ENCODE measurements around the gene ADAMTSL3. TPM values are rescaled to one million over a fixed set of nuclear protein-coding genes. Genes with fewer than 3 reads are reported as not detected.

Gene ADAMTSL3
- total and polyA plus RNA-seq, 4 donors, result 3.5 to 19.0 (median 8.0) TPM

DNA sequence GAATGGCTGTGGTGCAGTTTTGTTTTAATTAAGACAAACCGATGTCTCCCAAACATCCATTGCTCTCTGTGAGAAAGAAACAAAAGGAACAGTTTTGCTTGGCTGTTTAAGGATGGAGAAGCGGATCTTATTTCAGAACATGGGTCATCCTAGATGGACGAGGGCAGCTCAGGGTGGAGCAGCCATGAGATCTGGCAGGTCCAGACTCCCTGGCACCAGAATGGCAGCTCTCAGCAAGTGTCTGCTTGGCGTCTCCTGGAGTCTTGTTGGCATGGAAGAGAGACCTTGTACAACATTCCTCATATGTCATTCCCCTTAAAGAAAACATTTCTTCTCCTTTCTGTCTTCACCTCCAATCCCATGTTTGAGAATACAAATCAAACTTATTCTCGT lies 93.8 kb downstream of the ADAMTSL3 start:
- DNase-seq (ENCODE audit: low spot score), result no peak
- peak overlapping the region; percentile 14 to 42 for H3K27ac ChIP-seq (ENCODE audit: low read depth in 1 of 2, low read length in 2 of 2)
- TF ChIP-seq NR2F2 (IDR thresholded peaks at IDR 0.05) (no peak), SP1 (IDR thresholded peaks at IDR 0.05) (no peak), HNF4G (IDR thresholded peaks at IDR 0.05) (no peak), JUND (IDR thresholded peaks at IDR 0.05) (no peak), FOXA1 (IDR thresholded peaks at IDR 0.05) (no peak), EGR1 (IDR thresholded peaks at IDR 0.05; ENCODE audit: low read depth in 2 of 2) (no peak), GABPA (IDR thresholded peaks at IDR 0.05 in 1 of 2, conservative IDR thresholded peaks at IDR 0.05 in 1 of 2) (no peak), RXRA (IDR thresholded peaks at IDR 0.05) (no peak), FOXA2 (IDR thresholded peaks at IDR 0.05) (no peak), RAD21 (IDR thresholded peaks at IDR 0.05) (no peak), TAF1 (conservative IDR thresholded peaks at IDR 0.05) (no peak), HNF4A (conservative IDR thresholded peaks at IDR 0.05) (no peak)
- TF ChIP-seq, protein P1, sequence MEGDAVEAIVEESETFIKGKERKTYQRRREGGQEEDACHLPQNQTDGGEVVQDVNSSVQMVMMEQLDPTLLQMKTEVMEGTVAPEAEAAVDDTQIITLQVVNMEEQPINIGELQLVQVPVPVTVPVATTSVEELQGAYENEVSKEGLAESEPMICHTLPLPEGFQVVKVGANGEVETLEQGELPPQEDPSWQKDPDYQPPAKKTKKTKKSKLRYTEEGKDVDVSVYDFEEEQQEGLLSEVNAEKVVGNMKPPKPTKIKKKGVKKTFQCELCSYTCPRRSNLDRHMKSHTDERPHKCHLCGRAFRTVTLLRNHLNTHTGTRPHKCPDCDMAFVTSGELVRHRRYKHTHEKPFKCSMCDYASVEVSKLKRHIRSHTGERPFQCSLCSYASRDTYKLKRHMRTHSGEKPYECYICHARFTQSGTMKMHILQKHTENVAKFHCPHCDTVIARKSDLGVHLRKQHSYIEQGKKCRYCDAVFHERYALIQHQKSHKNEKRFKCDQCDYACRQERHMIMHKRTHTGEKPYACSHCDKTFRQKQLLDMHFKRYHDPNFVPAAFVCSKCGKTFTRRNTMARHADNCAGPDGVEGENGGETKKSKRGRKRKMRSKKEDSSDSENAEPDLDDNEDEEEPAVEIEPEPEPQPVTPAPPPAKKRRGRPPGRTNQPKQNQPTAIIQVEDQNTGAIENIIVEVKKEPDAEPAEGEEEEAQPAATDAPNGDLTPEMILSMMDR (IDR thresholded peaks at IDR 0.05; ENCODE audit: low read depth, low read length, missing input control), result no peak
- TF ChIP-seq, protein P2, sequence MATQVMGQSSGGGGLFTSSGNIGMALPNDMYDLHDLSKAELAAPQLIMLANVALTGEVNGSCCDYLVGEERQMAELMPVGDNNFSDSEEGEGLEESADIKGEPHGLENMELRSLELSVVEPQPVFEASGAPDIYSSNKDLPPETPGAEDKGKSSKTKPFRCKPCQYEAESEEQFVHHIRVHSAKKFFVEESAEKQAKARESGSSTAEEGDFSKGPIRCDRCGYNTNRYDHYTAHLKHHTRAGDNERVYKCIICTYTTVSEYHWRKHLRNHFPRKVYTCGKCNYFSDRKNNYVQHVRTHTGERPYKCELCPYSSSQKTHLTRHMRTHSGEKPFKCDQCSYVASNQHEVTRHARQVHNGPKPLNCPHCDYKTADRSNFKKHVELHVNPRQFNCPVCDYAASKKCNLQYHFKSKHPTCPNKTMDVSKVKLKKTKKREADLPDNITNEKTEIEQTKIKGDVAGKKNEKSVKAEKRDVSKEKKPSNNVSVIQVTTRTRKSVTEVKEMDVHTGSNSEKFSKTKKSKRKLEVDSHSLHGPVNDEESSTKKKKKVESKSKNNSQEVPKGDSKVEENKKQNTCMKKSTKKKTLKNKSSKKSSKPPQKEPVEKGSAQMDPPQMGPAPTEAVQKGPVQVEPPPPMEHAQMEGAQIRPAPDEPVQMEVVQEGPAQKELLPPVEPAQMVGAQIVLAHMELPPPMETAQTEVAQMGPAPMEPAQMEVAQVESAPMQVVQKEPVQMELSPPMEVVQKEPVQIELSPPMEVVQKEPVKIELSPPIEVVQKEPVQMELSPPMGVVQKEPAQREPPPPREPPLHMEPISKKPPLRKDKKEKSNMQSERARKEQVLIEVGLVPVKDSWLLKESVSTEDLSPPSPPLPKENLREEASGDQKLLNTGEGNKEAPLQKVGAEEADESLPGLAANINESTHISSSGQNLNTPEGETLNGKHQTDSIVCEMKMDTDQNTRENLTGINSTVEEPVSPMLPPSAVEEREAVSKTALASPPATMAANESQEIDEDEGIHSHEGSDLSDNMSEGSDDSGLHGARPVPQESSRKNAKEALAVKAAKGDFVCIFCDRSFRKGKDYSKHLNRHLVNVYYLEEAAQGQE (IDR thresholded peaks at IDR 0.05), result no peak
- TF ChIP-seq, protein P3, sequence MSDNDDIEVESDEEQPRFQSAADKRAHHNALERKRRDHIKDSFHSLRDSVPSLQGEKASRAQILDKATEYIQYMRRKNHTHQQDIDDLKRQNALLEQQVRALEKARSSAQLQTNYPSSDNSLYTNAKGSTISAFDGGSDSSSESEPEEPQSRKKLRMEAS (IDR thresholded peaks at IDR 0.05), result no peak
- TF ChIP-seq, protein P4, sequence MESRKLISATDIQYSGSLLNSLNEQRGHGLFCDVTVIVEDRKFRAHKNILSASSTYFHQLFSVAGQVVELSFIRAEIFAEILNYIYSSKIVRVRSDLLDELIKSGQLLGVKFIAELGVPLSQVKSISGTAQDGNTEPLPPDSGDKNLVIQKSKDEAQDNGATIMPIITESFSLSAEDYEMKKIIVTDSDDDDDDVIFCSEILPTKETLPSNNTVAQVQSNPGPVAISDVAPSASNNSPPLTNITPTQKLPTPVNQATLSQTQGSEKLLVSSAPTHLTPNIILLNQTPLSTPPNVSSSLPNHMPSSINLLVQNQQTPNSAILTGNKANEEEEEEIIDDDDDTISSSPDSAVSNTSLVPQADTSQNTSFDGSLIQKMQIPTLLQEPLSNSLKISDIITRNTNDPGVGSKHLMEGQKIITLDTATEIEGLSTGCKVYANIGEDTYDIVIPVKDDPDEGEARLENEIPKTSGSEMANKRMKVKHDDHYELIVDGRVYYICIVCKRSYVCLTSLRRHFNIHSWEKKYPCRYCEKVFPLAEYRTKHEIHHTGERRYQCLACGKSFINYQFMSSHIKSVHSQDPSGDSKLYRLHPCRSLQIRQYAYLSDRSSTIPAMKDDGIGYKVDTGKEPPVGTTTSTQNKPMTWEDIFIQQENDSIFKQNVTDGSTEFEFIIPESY (IDR thresholded peaks at IDR 0.05), result no peak

DNA sequence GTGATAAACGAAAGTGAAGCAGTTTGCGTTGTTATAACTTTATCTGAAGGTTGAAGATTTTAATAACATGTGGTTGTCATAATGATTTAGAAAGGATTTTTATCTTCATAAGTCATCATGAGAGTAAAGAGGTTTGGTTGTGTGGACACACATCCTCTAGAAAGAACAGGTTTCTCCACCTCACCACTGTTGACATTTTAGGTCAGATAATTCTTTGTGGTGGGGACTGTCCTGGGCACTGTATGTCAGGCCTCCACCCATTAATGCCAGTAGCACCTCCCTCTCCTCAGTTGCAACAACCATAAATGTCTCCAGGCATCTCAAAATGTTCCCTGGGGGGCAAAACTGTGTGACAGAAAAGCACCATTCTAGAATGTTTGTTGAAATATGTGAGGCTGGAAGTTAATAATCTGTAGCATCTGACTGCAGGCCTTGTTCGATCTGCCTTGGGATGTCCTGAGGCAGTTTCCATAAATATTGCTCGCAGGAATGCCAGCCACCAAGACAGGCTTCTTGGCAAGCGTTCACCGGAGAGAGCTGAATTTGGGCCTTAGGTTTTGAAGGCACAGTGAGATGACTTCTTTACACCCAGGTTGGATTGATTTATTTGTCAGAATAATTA lies 100.1 kb downstream of the ADAMTSL3 start:
- Histone ChIP-seq H3K4me1 (ENCODE audit: control insufficient read depth in 4 of 4, insufficient read depth in 4 of 4, low read length in 3 of 4) (no peaks in the 10 kb centered on the region), H3K36me3 (ENCODE audit: control insufficient read depth in 4 of 4, insufficient read depth in 3 of 4, low read depth in 1 of 4, low read length in 3 of 4) (no peaks in the 10 kb centered on the region), H3K9ac (ENCODE audit: low read depth in 1 of 2, low read length in 2 of 2) (no peak overlapping the region), H3K27ac (ENCODE audit: low read depth in 1 of 2, low read length in 2 of 2) (no peak overlapping the region), H3K4me3 (ENCODE audit: low read depth in 1 of 3, low read length in 3 of 3) (no peak overlapping the region), H3K9me3 (ENCODE audit: control insufficient read depth in 4 of 4, low read length in 3 of 4) (no peaks in the 10 kb centered on the region), H3K27me3 (ENCODE audit: control insufficient read depth in 4 of 4, insufficient read depth in 4 of 4, low read length in 3 of 4) (no peaks in the 10 kb centered on the region)
- 93% methylated on average over 6 of the region's 6 CpGs for WGBS
- DNase-seq (ENCODE audit: low spot score), result no peak
- TF ChIP-seq JUND (IDR thresholded peaks at IDR 0.05) (no peak), SP1 (IDR thresholded peaks at IDR 0.05) (no peak), HNF4G (IDR thresholded peaks at IDR 0.05) (no peak), TAF1 (conservative IDR thresholded peaks at IDR 0.05) (no peak), NR2F2 (IDR thresholded peaks at IDR 0.05) (no peak), GABPA (IDR thresholded peaks at IDR 0.05 in 1 of 2, conservative IDR thresholded peaks at IDR 0.05 in 1 of 2) (no peak), RAD21 (IDR thresholded peaks at IDR 0.05) (no peak), HNF4A (conservative IDR thresholded peaks at IDR 0.05) (no peak), YY1 (IDR thresholded peaks at IDR 0.05) (no peak), EGR1 (IDR thresholded peaks at IDR 0.05; ENCODE audit: low read depth in 2 of 2) (no peak), FOXA2 (IDR thresholded peaks at IDR 0.05) (no peak)
- TF ChIP-seq, protein P4 (IDR thresholded peaks at IDR 0.05), result no peak
- TF ChIP-seq, protein P1 (IDR thresholded peaks at IDR 0.05; ENCODE audit: low read depth, low read length, missing input control), result no peak
- TF ChIP-seq, protein P3 (IDR thresholded peaks at IDR 0.05), result no peak
- TF ChIP-seq, protein P5, sequence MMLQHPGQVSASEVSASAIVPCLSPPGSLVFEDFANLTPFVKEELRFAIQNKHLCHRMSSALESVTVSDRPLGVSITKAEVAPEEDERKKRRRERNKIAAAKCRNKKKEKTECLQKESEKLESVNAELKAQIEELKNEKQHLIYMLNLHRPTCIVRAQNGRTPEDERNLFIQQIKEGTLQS (IDR thresholded peaks at IDR 0.05), result no peak

More for the DNA sequence above, 93.8 kb downstream of the ADAMTSL3 start:
- Histone ChIP-seq H3K36me3 (ENCODE audit: control insufficient read depth in 4 of 4, insufficient read depth in 3 of 4, low read depth in 1 of 4, low read length in 3 of 4) (no peaks in the 10 kb centered on the region), H3K9me3 (ENCODE audit: control insufficient read depth in 4 of 4, low read length in 3 of 4) (no peaks in the 10 kb centered on the region), H3K4me1 (ENCODE audit: control insufficient read depth in 4 of 4, insufficient read depth in 4 of 4, low read length in 3 of 4) (peaks cover 0 to 8% (median 3%) of the 10 kb centered on the region in 4 donors), H3K9ac (ENCODE audit: low read depth in 1 of 2, low read length in 2 of 2) (no peak overlapping the region), H3K4me3 (ENCODE audit: low read depth in 1 of 3, low read length in 3 of 3) (no peak overlapping the region), H3K27me3 (ENCODE audit: control insufficient read depth in 4 of 4, insufficient read depth in 4 of 4, low read length in 3 of 4) (no peaks in the 10 kb centered on the region)
- 89% methylated on average over 5 of the region's 5 CpGs for WGBS
